KOPT-K1 (cell line): ENCODE measurements around the gene CUTA.

ENCODE experiments used
- H3K27ac ChIP-seq: fragments of 200-600 bp; sonication (generic); 2 replicates; pipeline ENCODE4 v1.5.1; 2016; ENCODE audit warnings: antibody characterized with exemption, mild to moderate bottlenecking, low read depth, low read length; ENCODE audit not compliant: poor library complexity, severe bottlenecking
- H3K36me3 ChIP-seq: fragments of 200-600 bp; sonication (generic); 2 replicates; pipeline ENCODE4 v1.5.1; 2017; ENCODE audit warnings: antibody characterized with exemption, mild to moderate bottlenecking, low read length, moderate library complexity; ENCODE audit not compliant: insufficient read depth
- H3K9me3 ChIP-seq: fragments of 200-600 bp; sonication (generic); 2 replicates; pipeline ENCODE4 v1.5.1; 2017; ENCODE audit warnings: antibody characterized with exemption, low read length, mild to moderate bottlenecking; ENCODE audit not compliant: insufficient read depth, poor library complexity, severe bottlenecking

CUTA gene

GRCh38 chr6:33419580-33420490 lies 1.9 kb upstream of the CUTA start, which contains the start of gene SYNGAP1:
TSS of gene SYNGAP1 (plus strand) at chr6:33420065. CDS start at chr6:33420265, 200 bp downstream.
- Histone ChIP-seq H3K36me3 (peaks cover 32% of the 10 kb centered on the region), H3K27ac (peak within 1 kb of the TSS; percentile 93), H3K9me3 (no peaks in the 10 kb centered on the region)

- H3K9me3 ChIP-seq = no peaks in the 10 kb centered on the region
- peak overlapping the region; percentile 93 for H3K27ac ChIP-seq
- H3K36me3 ChIP-seq = peaks cover 37% of the 10 kb centered on the region
Observed at GRCh38 chr6:33418690-33419291, 884 bp upstream of the CUTA start.

- Histone ChIP-seq H3K36me3 (peaks cover 45% of the 10 kb centered on the region), H3K27ac (peak overlapping the region; percentile 93), H3K9me3 (no peaks in the 10 kb centered on the region)
Observed at GRCh38 chr6:33417128-33417902, 592 bp downstream of the CUTA start.

- H3K36me3 ChIP-seq = peaks cover 48% of the 10 kb centered on the region
- no peaks in the 10 kb centered on the region for H3K9me3 ChIP-seq
- H3K27ac ChIP-seq = peak overlapping the region; percentile 93
Observed at GRCh38 chr6:33416386-33417127, 1.4 kb downstream of the CUTA start.

- Histone ChIP-seq H3K27ac (no peak overlapping the region), H3K36me3 (peaks cover 48% of the 10 kb centered on the region), H3K9me3 (no peaks in the 10 kb centered on the region)
Observed at GRCh38 chr6:33415831-33416230, 2.1 kb downstream of the CUTA start.

- Histone ChIP-seq H3K27ac (no peak overlapping the region), H3K9me3 (no peaks in the 10 kb centered on the region), H3K36me3 (peaks cover 48% of the 10 kb centered on the region)
Observed at GRCh38 chr6:33414592-33415271, 3.2 kb downstream of the CUTA start.

- Histone ChIP-seq H3K27ac (no peak overlapping the region), H3K36me3 (peaks cover 52% of the 10 kb centered on the region), H3K9me3 (no peaks in the 10 kb centered on the region)
Observed at GRCh38 chr6:33413241-33414120, 4.4 kb downstream of the CUTA start.

GRCh38 chr6:33412140-33413009 lies 5.5 kb downstream of the CUTA start:
- Histone ChIP-seq H3K27ac (no peak overlapping the region), H3K36me3 (peaks cover 63% of the 10 kb centered on the region), H3K9me3 (no peaks in the 10 kb centered on the region)

GRCh38 chr6:33411632-33412005 lies 6.3 kb downstream of the CUTA start:
- Histone ChIP-seq H3K9me3 (no peaks in the 10 kb centered on the region), H3K27ac (peak overlapping the region; percentile 75), H3K36me3 (peaks cover 68% of the 10 kb centered on the region)

GRCh38 chr6:33410711-33411631 lies 6.9 kb downstream of the CUTA start, which contains the start of gene PHF1:
TSS of gene PHF1 (plus strand) at chr6:33411014. CDS start at chr6:33412264, 1,250 bp downstream.
- peak within 1 kb of the TSS; percentile 88 for H3K27ac ChIP-seq
- H3K9me3 ChIP-seq = no peaks in the 10 kb centered on the region
- H3K36me3 ChIP-seq = peaks cover 68% of the 10 kb centered on the region

GRCh38 chr6:33410050-33410710 lies 7.7 kb downstream of the CUTA start:
- Histone ChIP-seq H3K36me3 (peaks cover 68% of the 10 kb centered on the region), H3K27ac (peak overlapping the region; percentile 88), H3K9me3 (no peaks in the 10 kb centered on the region)
